H9 (cell line): ENCODE data around the gene MAP4K1. TPM values are rescaled to one million over a fixed set of nuclear protein-coding genes. Genes with fewer than 3 reads are reported as not detected.

Source experiments
- DNase-seq: peaks from one replicate; pipeline ENCODE4 v3.0.0-alpha.2; 2017
- H2AFZ ChIP-seq: one replicate; pipeline ENCODE4 v1.6.1; 2013; ENCODE audit warnings: mild to moderate bottlenecking, low read length, control low read depth, moderate library complexity
- H2AK5ac ChIP-seq: 2 replicates; pipeline ENCODE4 v1.6.1; 2013; ENCODE audit warnings: low read length, control low read depth, mixed read lengths; ENCODE audit not compliant: insufficient read length
- H2BK120ac ChIP-seq: one replicate; pipeline ENCODE4 v1.6.1; 2013; ENCODE audit warnings: low read depth, mild to moderate bottlenecking, low read length, control low read depth, inconsistent platforms; ENCODE audit not compliant: poor library complexity, severe bottlenecking
- H2BK12ac ChIP-seq: 2 replicates; pipeline ENCODE4 v1.6.1; 2013; ENCODE audit warnings: low read length, control low read depth, mixed read lengths, low read depth; ENCODE audit not compliant: insufficient read length
- H2BK15ac ChIP-seq: 2 replicates; pipeline ENCODE4 v1.6.1; 2013; ENCODE audit warnings: low read depth, low read length, control low read depth
- H2BK20ac ChIP-seq: one replicate; pipeline ENCODE4 v1.6.1; 2013; ENCODE audit warnings: low read depth, mild to moderate bottlenecking, low read length, control low read depth, inconsistent platforms; ENCODE audit not compliant: poor library complexity, severe bottlenecking
- H2BK5ac ChIP-seq: 2 replicates; pipeline ENCODE4 v1.6.1; 2013; ENCODE audit warnings: low read length, control low read depth, mixed read lengths; ENCODE audit not compliant: insufficient read length
- H3K14ac ChIP-seq: 2 replicates; pipeline ENCODE4 v1.6.1; 2013; ENCODE audit warnings: low read length, control low read depth; ENCODE audit not compliant: insufficient read depth
- H3K18ac ChIP-seq: 2 replicates; pipeline ENCODE4 v1.6.1; 2013; ENCODE audit warnings: low read depth, mild to moderate bottlenecking, mixed read lengths, low read length, control low read depth; ENCODE audit not compliant: insufficient read length
- H3K23ac ChIP-seq: 2 replicates; pipeline ENCODE4 v1.6.1; 2013; ENCODE audit warnings: low read length, control low read depth, mixed read lengths, low read depth; ENCODE audit not compliant: insufficient read length
- H3K23me2 ChIP-seq: 2 replicates; pipeline ENCODE4 v1.6.1; 2013; ENCODE audit warnings: low read depth, mild to moderate bottlenecking, mixed read lengths, low read length, control low read depth; ENCODE audit not compliant: insufficient read length, poor library complexity, severe bottlenecking
- H3K27ac ChIP-seq: 2 replicates; pipeline ENCODE4 v1.5.1; 2013; ENCODE audit warnings: low read length, control low read depth, mixed read lengths, low read depth; ENCODE audit not compliant: insufficient read length
- H3K27me3 ChIP-seq: 2 replicates; pipeline ENCODE4 v1.6.1; 2013; ENCODE audit warnings: low read length, control low read depth, inconsistent platforms; ENCODE audit not compliant: insufficient read depth
- H3K4ac ChIP-seq: 2 replicates; pipeline ENCODE4 v1.6.1; 2013; ENCODE audit warnings: low read depth, mild to moderate bottlenecking, control low read depth, inconsistent platforms, low read length, moderate library complexity
- H3K4me1 ChIP-seq: 2 replicates; pipeline ENCODE4 v1.6.1; 2013; ENCODE audit warnings: low read length, control low read depth, inconsistent platforms; ENCODE audit not compliant: insufficient read depth
- H3K4me2 ChIP-seq: 2 replicates; pipeline ENCODE4 v1.6.1; 2013; ENCODE audit warnings: low read length, control low read depth, mixed read lengths; ENCODE audit not compliant: insufficient read length, insufficient read depth
- H3K56ac ChIP-seq: 2 replicates; pipeline ENCODE4 v1.6.1; 2013; ENCODE audit warnings: low read depth, mild to moderate bottlenecking, mixed read lengths, low read length, control low read depth; ENCODE audit not compliant: insufficient read length
- H3K79me1 ChIP-seq: 2 replicates; pipeline ENCODE4 v1.6.1; 2013; ENCODE audit warnings: low read depth, mild to moderate bottlenecking, moderate library complexity, low read length, control low read depth, inconsistent platforms; ENCODE audit not compliant: insufficient read depth, poor library complexity, severe bottlenecking
- H3K79me2 ChIP-seq: 2 replicates; pipeline ENCODE4 v1.6.1; 2013; ENCODE audit warnings: low read length, control low read depth, inconsistent platforms; ENCODE audit not compliant: insufficient read depth
- H3K9ac ChIP-seq: 2 replicates; pipeline ENCODE4 v1.6.1; 2013; ENCODE audit warnings: low read length, control low read depth, mixed read lengths; ENCODE audit not compliant: insufficient read length; ENCODE audit errors: extremely low read depth
- H3K9me3 ChIP-seq: one replicate; pipeline ENCODE4 v1.6.1; 2013; ENCODE audit warnings: low read depth, low read length, inconsistent platforms; ENCODE audit not compliant: control insufficient read depth
- H3T11ph ChIP-seq: one replicate; pipeline ENCODE4 v1.6.1; 2013; ENCODE audit warnings: mild to moderate bottlenecking, low read length, control low read depth, inconsistent platforms
- H4K20me1 ChIP-seq: one replicate; pipeline ENCODE4 v1.6.1; 2013; ENCODE audit not compliant: control insufficient read depth, insufficient read length, insufficient read depth
- H4K5ac ChIP-seq: 2 replicates; pipeline ENCODE4 v1.6.1; 2013; ENCODE audit warnings: low read depth, mild to moderate bottlenecking, mixed read lengths, low read length, control low read depth; ENCODE audit not compliant: insufficient read length
- H4K8ac ChIP-seq: replicated peaks from 2 replicates; pipeline ENCODE4 v1.6.1; 2013; ENCODE audit warnings: low read length, control low read depth, mixed read lengths, low read depth; ENCODE audit not compliant: insufficient read length
- H4K91ac ChIP-seq: 2 replicates; pipeline ENCODE4 v1.6.1; 2013; ENCODE audit warnings: low read depth, mild to moderate bottlenecking, moderate library complexity, mixed read lengths, low read length, control low read depth; ENCODE audit not compliant: insufficient read length
- H3K27ac Mint-ChIP-seq, 3 experiments: 2 replicates in 2 of 3; 3 replicates in 1 of 3; pipeline ENCODE4 v1.8.0; 2020 to 2021; ENCODE audit warnings: mixed read lengths in 3 of 3, mild to moderate bottlenecking in 1 of 3, moderate library complexity in 1 of 3
- H3K27me3 Mint-ChIP-seq: 2 replicates; pipeline ENCODE4 v1.8.0; 2021; ENCODE audit warnings: low read depth, mild to moderate bottlenecking, moderate library complexity, mixed read lengths
- H3K36me3 Mint-ChIP-seq, 3 experiments: 2 replicates in 2 of 3; 3 replicates in 1 of 3; pipeline ENCODE4 v1.8.0; 2020 to 2021; ENCODE audit warnings: low read depth in 3 of 3, mixed read lengths in 3 of 3; ENCODE audit not compliant: insufficient read depth in 1 of 3
- H3K4me1 Mint-ChIP-seq, 2 experiments: 2 replicates each; pipeline ENCODE4 v1.8.0; 2020; ENCODE audit warnings: mixed read lengths in 2 of 2
- H3K4me3 Mint-ChIP-seq, 2 experiments: 2 replicates in 1 of 2; 3 replicates in 1 of 2; pipeline ENCODE4 v1.8.0; 2020 to 2021; ENCODE audit warnings: mild to moderate bottlenecking in 2 of 2, mixed read lengths in 2 of 2, moderate library complexity in 1 of 2
- H3K9me3 Mint-ChIP-seq, 2 experiments: 2 replicates in 1 of 2; 3 replicates in 1 of 2; pipeline ENCODE4 v1.8.0; 2020; ENCODE audit warnings: mild to moderate bottlenecking in 2 of 2, mixed read lengths in 2 of 2, moderate library complexity in 1 of 2
- CTCF ChIP-seq: fragments of 200-600 bp; sonication (generic); conservative IDR thresholded peaks from 3 replicates; pipeline ENCODE4 v1.8.0; 2021; ENCODE audit warnings: antibody characterized with exemption, mild to moderate bottlenecking
- WGBS: extraction: QIAGEN DNeasy Blood & Tissue Kit; methylation state at CpG from one replicate; pipeline ENCODE4 v1.1.7; 2013; ENCODE audit warnings: missing lambda C conversion rate, low lambda C conversion rate, mixed read lengths; ENCODE audit not compliant: insufficient read length; ENCODE audit errors: extremely low coverage; 5-methylcytosine and 5-hydroxymethylcytosine counted together
- total RNA-seq: library from RNA; stranded (reverse); gene quantifications from 2 replicates; pipeline ENCODE4 v1.2.1, GENCODE V29; 2021

MAP4K1 gene
- total RNA-seq, 1 experiment from 2014 or later = 31.1 TPM

- no peak overlapping the region for H3K56ac ChIP-seq
- H3K27ac Mint-ChIP-seq = no peak overlapping the region; a peak in 1 of 7 replicates
These were observed 22.6 kb upstream of the MAP4K1 start for GRCh38 chr19:38640368-38640767.

More at GRCh38 chr19:38640368-38640767, 22.6 kb upstream of the MAP4K1 start:
- no peaks in the 10 kb centered on the region for H3K79me2 ChIP-seq
- H3K4me2 ChIP-seq = no peak overlapping the region
- no CpG with 5 or more reads among the region's 4 CpGs for WGBS
- no peak overlapping the region for H4K8ac ChIP-seq
- no peaks in the 10 kb centered on the region; the same call in 1 of the 2 replicates for H3K4me1 ChIP-seq
- H3K9me3 ChIP-seq = no peaks in the 10 kb centered on the region
- H3K79me1 ChIP-seq = no peaks in the 10 kb centered on the region
- Mint-ChIP-seq H3K36me3 (peaks cover 3 to 20% (median 14%) of the 10 kb centered on the region in 3 experiments), H3K9me3 (no peaks in the 10 kb centered on the region), H3K4me3 (no peak overlapping the region), H3K4me1 (peaks cover 17 to 23% of the 10 kb centered on the region in 2 experiments), H3K27me3 (no peaks in the 10 kb centered on the region)
- no peak for DNase-seq
- no peak overlapping the region for H2BK120ac ChIP-seq
- H3T11ph ChIP-seq = no peak overlapping the region
- no peaks in the 10 kb centered on the region for H3K27me3 ChIP-seq
- H4K20me1 ChIP-seq = no peaks in the 10 kb centered on the region
- H2BK20ac ChIP-seq = no peak overlapping the region
- no peak overlapping the region for H3K23ac ChIP-seq
- no peak overlapping the region for H3K4ac ChIP-seq
- H4K91ac ChIP-seq = no peak overlapping the region
- no peak overlapping the region for H4K5ac ChIP-seq
- H3K27ac ChIP-seq = no peak overlapping the region
- H3K23me2 ChIP-seq = no peaks in the 10 kb centered on the region
- no peak overlapping the region for H2BK15ac ChIP-seq
- TF ChIP-seq CTCF = no peak
- H3K14ac ChIP-seq = no peak overlapping the region
- no peak overlapping the region for H2BK12ac ChIP-seq
- no peak overlapping the region for H2BK5ac ChIP-seq
- H3K18ac ChIP-seq = no peak overlapping the region
- no peak overlapping the region for H3K9ac ChIP-seq
- H2AFZ ChIP-seq = no peak overlapping the region
- H2AK5ac ChIP-seq = no peak overlapping the region
